Tibial artery (tissue), 4 donors: Measurements from ENCODE around the gene THSD4.

Source experiments
- DNase-seq, 2 donors: peaks; one replicate each; pipeline ENCODE4 v3.0.0-alpha.2; 2019
- H3K27ac ChIP-seq, 2 donors: fragments of 200-600 bp; sonication (generic) in 1 of 2; 1 replicate in 1 of 2; 2 replicates in 1 of 2; pipeline ENCODE4 v1.5.1; 2018 to 2019; ENCODE audit warnings: mild to moderate bottlenecking in 1 of 2
- H3K27me3 ChIP-seq, 2 donors: fragments of 200-600 bp; sonication (generic) in 1 of 2; one replicate each; pipeline versions ENCODE4 v1.5.1 to v1.6.0; 2016 to 2019
- H3K36me3 ChIP-seq, 3 donors: fragments of 200-600 bp; sonication (generic) in 2 of 3; one replicate each; pipeline ENCODE4 v1.5.1; 2016 to 2019; ENCODE audit warnings: mild to moderate bottlenecking in 2 of 3
- H3K4me1 ChIP-seq, 4 donors: fragments of 200-600 bp; sonication (generic) in 2 of 4; 1 replicate in 3 of 4; 2 replicates in 1 of 4; pipeline ENCODE4 v1.5.1; 2016 to 2019
- H3K4me3 ChIP-seq, 2 donors: fragments of 200-600 bp; sonication (generic) in 1 of 2; 1 replicate in 1 of 2; 2 replicates in 1 of 2; pipeline ENCODE4 v1.5.1; 2018 to 2019; ENCODE audit warnings: mild to moderate bottlenecking in 2 of 2
- H3K9me3 ChIP-seq, 3 donors: fragments of 200-600 bp; sonication (generic) in 1 of 3; one replicate each; pipeline ENCODE4 v1.5.1; 2016 to 2019
- intact Hi-C: fragments of 100-400 bp; cut with DNase I; formaldehyde crosslinking; loops from one replicate; pipeline ENCODE4 v1.15.0; 2023; ENCODE audit warnings: low total_unique reads
- TF ChIP-seq, protein P1 (sequence below), 2 experiments: fragments of 200-600 bp in 1 of 2; fragments of 450-650 bp in 1 of 2; IDR thresholded peaks; one replicate each; pipeline ENCODE4 v1.5.1; 2017 to 2019; ENCODE audit warnings: antibody characterized with exemption in 2 of 2, mild to moderate bottlenecking in 1 of 2, moderate library complexity in 1 of 2

Gene THSD4

DNA sequence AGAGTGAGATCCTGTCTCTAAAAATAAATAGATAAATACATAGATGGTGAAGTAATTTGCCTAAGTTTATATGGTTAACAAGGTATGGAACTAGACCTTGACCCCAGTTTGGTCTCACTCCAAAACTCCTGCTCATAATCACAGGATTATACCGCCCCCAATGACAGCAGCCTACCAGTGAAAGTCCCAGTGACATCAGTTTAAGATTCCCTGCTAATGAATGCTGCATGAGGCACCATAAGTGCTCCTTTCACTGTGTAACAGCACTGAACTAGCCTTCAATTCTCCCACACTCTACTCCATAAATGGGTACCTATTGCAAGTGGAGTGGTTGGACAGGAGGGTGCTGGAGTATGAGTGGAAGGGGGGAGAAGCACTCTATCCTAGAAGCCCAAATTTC lies 23.7 kb upstream of the THSD4 start:
- intact Hi-C loops: no loop called here
- TF ChIP-seq, protein P1, sequence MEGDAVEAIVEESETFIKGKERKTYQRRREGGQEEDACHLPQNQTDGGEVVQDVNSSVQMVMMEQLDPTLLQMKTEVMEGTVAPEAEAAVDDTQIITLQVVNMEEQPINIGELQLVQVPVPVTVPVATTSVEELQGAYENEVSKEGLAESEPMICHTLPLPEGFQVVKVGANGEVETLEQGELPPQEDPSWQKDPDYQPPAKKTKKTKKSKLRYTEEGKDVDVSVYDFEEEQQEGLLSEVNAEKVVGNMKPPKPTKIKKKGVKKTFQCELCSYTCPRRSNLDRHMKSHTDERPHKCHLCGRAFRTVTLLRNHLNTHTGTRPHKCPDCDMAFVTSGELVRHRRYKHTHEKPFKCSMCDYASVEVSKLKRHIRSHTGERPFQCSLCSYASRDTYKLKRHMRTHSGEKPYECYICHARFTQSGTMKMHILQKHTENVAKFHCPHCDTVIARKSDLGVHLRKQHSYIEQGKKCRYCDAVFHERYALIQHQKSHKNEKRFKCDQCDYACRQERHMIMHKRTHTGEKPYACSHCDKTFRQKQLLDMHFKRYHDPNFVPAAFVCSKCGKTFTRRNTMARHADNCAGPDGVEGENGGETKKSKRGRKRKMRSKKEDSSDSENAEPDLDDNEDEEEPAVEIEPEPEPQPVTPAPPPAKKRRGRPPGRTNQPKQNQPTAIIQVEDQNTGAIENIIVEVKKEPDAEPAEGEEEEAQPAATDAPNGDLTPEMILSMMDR (IDR thresholded peaks at IDR 0.05): no peak
- no peaks in the 10 kb centered on the region for H3K36me3 ChIP-seq

DNA sequence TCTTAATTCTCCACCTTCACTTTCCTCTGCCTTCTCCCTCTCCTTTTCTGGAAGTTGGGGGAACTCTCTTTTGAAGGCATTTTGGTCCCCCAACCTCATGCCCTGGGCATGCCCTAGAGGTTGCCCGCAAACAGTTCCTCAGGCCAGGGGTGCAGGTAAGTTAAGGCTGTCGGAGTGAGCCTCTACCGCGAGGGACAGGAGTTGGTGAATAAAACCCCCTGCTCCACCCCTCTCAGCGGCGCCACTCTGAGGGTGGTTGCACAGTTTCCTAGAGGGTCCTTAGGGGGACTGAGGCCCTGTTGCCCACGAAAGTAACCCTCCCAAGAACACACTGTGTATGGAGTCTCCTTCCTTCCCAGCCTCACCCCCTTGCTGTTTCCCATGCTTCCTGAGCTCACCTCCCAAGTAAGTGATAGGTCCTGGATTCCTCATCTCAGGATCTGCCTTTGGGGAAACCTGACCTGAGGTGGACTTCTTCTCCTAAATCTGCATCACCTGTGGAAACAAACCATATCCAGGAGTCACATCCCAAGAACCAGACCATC lies 23.1 kb upstream of the THSD4 start:
- Histone ChIP-seq H3K9me3 (no peaks in the 10 kb centered on the region), H3K36me3 (no peaks in the 10 kb centered on the region), H3K4me1 (peaks cover 0 to 5% (median 0%) of the 10 kb centered on the region in 4 donors), H3K27me3 (no peaks in the 10 kb centered on the region), H3K27ac (no peak overlapping the region), H3K4me3 (no peak overlapping the region)
- DNase-seq: no peak
- intact Hi-C loops: no loop called here
- TF ChIP-seq, protein P1 (IDR thresholded peaks at IDR 0.05): no peak

More for the DNA sequence above, 23.7 kb upstream of the THSD4 start:
- Histone ChIP-seq H3K4me1 (peaks cover 0 to 5% (median 0%) of the 10 kb centered on the region in 4 donors), H3K9me3 (no peaks in the 10 kb centered on the region), H3K4me3 (no peak overlapping the region), H3K27me3 (no peaks in the 10 kb centered on the region), H3K27ac (no peak overlapping the region)
- no peak for DNase-seq

DNA sequence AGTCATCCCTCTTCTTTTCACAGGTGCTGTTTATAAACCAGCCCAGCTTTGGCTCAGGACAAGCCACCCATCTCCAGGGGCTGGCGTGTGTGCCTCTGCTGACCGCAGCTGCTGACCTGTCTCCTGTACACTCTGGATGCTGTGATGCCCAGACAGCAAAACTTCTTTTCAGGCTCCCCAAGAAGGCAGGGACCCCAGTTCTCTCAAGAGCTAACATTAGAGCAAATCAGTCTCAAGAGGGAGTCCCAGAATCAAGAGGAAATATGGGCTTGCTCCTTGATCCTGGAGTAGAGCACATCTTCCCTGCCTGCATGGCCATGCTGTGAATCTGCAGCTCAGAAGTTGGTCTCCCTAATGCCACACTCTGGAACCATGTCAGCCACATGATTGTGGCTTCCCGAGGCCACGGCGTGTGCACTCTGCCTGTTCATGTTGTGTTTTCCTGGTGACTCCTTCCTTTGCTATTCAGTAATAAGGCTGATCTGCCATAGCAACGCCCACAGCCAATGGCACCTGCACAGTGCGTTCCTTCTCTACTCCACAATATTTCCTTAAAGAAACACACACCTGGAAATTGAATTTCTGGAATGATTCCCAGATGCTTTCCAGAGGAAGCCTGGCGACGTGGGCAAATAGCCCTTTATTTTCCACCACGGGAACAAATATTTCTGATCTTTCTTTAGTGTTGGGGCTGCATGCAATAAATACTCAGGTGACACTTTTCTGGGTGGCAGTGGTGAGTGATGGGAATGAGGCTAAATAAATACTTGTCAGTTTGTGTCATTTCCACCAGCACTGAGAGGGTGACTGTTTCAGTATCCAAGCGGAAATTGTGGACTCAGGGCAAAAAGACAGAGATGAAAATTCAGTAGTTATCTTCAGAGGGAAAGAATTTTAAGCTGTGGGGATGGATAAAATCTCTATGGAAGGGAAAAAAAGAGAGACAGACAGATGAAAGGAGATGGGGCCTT lies 21.9 kb upstream of the THSD4 start:
- Histone ChIP-seq H3K27ac (no peak overlapping the region), H3K9me3 (no peaks in the 10 kb centered on the region), H3K4me3 (no peak overlapping the region), H3K27me3 (no peaks in the 10 kb centered on the region), H3K36me3 (no peaks in the 10 kb centered on the region), H3K4me1 (peaks cover 0 to 5% (median 0%) of the 10 kb centered on the region in 4 donors)
- no peak for DNase-seq
- intact Hi-C loops: no loop called here
- TF ChIP-seq, protein P1 (IDR thresholded peaks at IDR 0.05): no peak

DNA sequence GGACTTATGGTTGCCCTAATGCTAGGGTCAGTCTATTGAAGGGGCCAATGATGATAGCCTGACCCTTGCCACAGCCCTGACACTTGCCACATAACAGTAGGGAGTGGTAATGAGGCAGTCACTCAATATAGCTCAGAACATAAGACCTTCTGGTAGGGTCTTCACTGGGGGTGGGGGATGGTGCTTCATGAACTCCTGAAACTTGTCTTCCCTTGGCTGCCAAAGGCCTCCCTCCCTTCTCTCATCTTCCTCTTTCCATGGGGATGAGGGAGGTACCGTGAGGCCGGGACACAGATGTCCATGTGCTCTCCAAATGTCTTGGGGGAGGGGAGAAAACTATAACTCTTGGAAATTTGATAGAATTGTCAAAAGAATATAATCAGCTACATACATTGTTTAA lies 21.1 kb upstream of the THSD4 start:
- peaks cover 0 to 5% (median 0%) of the 10 kb centered on the region in 4 donors for H3K4me1 ChIP-seq
- H3K27ac ChIP-seq: no peak overlapping the region
- no peaks in the 10 kb centered on the region for H3K27me3 ChIP-seq
- intact Hi-C loops: no loop called here
- H3K9me3 ChIP-seq: no peaks in the 10 kb centered on the region
- H3K4me3 ChIP-seq: no peak overlapping the region
- TF ChIP-seq, protein P1 (IDR thresholded peaks at IDR 0.05): no peak
- H3K36me3 ChIP-seq: no peaks in the 10 kb centered on the region
- DNase-seq: no peak

DNA sequence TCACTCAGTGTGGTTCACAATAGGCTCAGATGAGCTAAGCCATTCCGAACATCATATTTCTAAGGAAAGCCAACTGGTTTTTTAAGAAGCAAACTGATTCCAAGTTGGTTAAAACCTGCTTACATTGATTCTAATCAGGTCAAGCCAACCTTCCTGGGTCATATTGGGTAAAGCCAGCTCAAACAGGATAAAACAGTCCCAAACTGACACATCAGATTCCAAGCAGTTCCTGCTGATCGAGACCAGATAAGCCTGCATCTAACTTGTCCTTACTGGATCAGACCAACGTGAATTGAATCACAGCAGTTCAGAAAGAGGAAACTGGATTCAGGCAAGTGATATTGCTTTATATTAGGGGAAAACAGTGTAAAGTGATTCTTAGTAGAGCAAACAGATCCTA lies 18.6 kb upstream of the THSD4 start:
- H3K4me3 ChIP-seq: no peak overlapping the region
- peaks cover 0 to 5% (median 0%) of the 10 kb centered on the region in 4 donors for H3K4me1 ChIP-seq
- no peaks in the 10 kb centered on the region for H3K27me3 ChIP-seq
- no peak for DNase-seq
- H3K27ac ChIP-seq: no peak overlapping the region
- TF ChIP-seq, protein P1 (IDR thresholded peaks at IDR 0.05): no peak
- H3K36me3 ChIP-seq: no peaks in the 10 kb centered on the region
- no peaks in the 10 kb centered on the region for H3K9me3 ChIP-seq
- intact Hi-C loops: no loop called here
